Progenitor cell of endocrine pancreas (in vitro differentiated cells): Measurements from ENCODE around the gene IL34. TPM values are rescaled to one million over a fixed set of nuclear protein-coding genes. Genes with fewer than 3 reads are reported as not detected.

Source experiments
- DNase-seq: peaks from one replicate; pipeline ENCODE4 v3.0.0; 2021; ENCODE audit warnings: low spot score; ENCODE audit not compliant: unreplicated experiment
- H3K27ac Mint-ChIP-seq: 2 replicates; pipeline ENCODE4 v1.8.0; 2021; ENCODE audit warnings: mild to moderate bottlenecking, moderate library complexity, mixed read lengths
- H3K27me3 Mint-ChIP-seq: 2 replicates; pipeline ENCODE4 v1.8.0; 2021; ENCODE audit warnings: mixed read lengths
- H3K36me3 Mint-ChIP-seq: 2 replicates; pipeline ENCODE4 v1.8.0; 2022; ENCODE audit warnings: mixed read lengths; ENCODE audit not compliant: insufficient read depth
- H3K4me1 Mint-ChIP-seq: 2 replicates; pipeline ENCODE4 v1.8.0; 2021; ENCODE audit warnings: low read depth, mixed read lengths
- H3K4me3 Mint-ChIP-seq: 2 replicates; pipeline ENCODE4 v1.8.0; 2021; ENCODE audit warnings: low read depth, mild to moderate bottlenecking, moderate library complexity, mixed read lengths
- H3K9me3 Mint-ChIP-seq: 2 replicates; pipeline ENCODE4 v1.8.0; 2021; ENCODE audit warnings: low read depth, mixed read lengths
- CTCF ChIP-seq: fragments of 200-600 bp; sonication (generic); IDR thresholded peaks from one replicate; pipeline ENCODE4 v1.5.0; 2021; ENCODE audit warnings: antibody characterized with exemption, mild to moderate bottlenecking; ENCODE audit not compliant: unreplicated experiment
- total RNA-seq: library from RNA; stranded (reverse); gene quantifications from 2 replicates; pipeline ENCODE4 v1.2.1, GENCODE V29; 2021

IL34 gene
- total RNA-seq, 1 donor from 2014 or later = not detected

- H3K4me1 Mint-ChIP-seq = peaks cover 9% of the 10 kb centered on the region
- no peak for DNase-seq
- no peak for TF ChIP-seq CTCF
- H3K4me3 Mint-ChIP-seq = no peak overlapping the region
- H3K27me3 Mint-ChIP-seq = no peaks in the 10 kb centered on the region
- peak overlapping the region; percentile 53 for H3K27ac Mint-ChIP-seq
- no peaks in the 10 kb centered on the region for H3K9me3 Mint-ChIP-seq
- H3K36me3 Mint-ChIP-seq = peaks cover 3% of the 10 kb centered on the region
Measured at GRCh38 chr16:70702624-70703023, 56.3 kb downstream of the IL34 start.

GRCh38 chr16:70703041-70703834 lies 56.9 kb downstream of the IL34 start:
- Mint-ChIP-seq H3K4me3 (no peak overlapping the region), H3K9me3 (no peaks in the 10 kb centered on the region), H3K27me3 (no peaks in the 10 kb centered on the region), H3K36me3 (peaks cover 3% of the 10 kb centered on the region), H3K4me1 (peaks cover 9% of the 10 kb centered on the region), H3K27ac (peak overlapping the region; percentile 59)
- TF ChIP-seq CTCF = peak; percentile 35
- DNase-seq = no peak

- Mint-ChIP-seq H3K27me3 (no peaks in the 10 kb centered on the region), H3K27ac (peak overlapping the region; percentile 64), H3K36me3 (peaks cover 3% of the 10 kb centered on the region), H3K9me3 (no peaks in the 10 kb centered on the region), H3K4me1 (peaks cover 11% of the 10 kb centered on the region), H3K4me3 (no peak overlapping the region)
- TF ChIP-seq CTCF = no peak
- no peak for DNase-seq
Measured at GRCh38 chr16:70703835-70704381, 57.5 kb downstream of the IL34 start.

GRCh38 chr16:70704586-70704985 lies 58.2 kb downstream of the IL34 start:
- no peak overlapping the region for H3K4me3 Mint-ChIP-seq
- H3K36me3 Mint-ChIP-seq = no peaks in the 10 kb centered on the region
- H3K27me3 Mint-ChIP-seq = no peaks in the 10 kb centered on the region
- H3K9me3 Mint-ChIP-seq = no peaks in the 10 kb centered on the region
- no peak for DNase-seq
- no peak overlapping the region for H3K27ac Mint-ChIP-seq
- TF ChIP-seq CTCF = no peak
- H3K4me1 Mint-ChIP-seq = peaks cover 11% of the 10 kb centered on the region

GRCh38 chr16:70705056-70705455 lies 58.7 kb downstream of the IL34 start:
- H3K36me3 Mint-ChIP-seq = no peaks in the 10 kb centered on the region

More at GRCh38 chr16:70705056-70705455, 58.7 kb downstream of the IL34 start:
- Mint-ChIP-seq H3K27me3 (no peaks in the 10 kb centered on the region), H3K4me1 (peaks cover 11% of the 10 kb centered on the region), H3K27ac (no peak overlapping the region), H3K9me3 (no peaks in the 10 kb centered on the region), H3K4me3 (no peak overlapping the region)
- DNase-seq = no peak
- no peak for TF ChIP-seq CTCF
